ENCODE measurements around the gene GATB.

Gene GATB

DNA sequence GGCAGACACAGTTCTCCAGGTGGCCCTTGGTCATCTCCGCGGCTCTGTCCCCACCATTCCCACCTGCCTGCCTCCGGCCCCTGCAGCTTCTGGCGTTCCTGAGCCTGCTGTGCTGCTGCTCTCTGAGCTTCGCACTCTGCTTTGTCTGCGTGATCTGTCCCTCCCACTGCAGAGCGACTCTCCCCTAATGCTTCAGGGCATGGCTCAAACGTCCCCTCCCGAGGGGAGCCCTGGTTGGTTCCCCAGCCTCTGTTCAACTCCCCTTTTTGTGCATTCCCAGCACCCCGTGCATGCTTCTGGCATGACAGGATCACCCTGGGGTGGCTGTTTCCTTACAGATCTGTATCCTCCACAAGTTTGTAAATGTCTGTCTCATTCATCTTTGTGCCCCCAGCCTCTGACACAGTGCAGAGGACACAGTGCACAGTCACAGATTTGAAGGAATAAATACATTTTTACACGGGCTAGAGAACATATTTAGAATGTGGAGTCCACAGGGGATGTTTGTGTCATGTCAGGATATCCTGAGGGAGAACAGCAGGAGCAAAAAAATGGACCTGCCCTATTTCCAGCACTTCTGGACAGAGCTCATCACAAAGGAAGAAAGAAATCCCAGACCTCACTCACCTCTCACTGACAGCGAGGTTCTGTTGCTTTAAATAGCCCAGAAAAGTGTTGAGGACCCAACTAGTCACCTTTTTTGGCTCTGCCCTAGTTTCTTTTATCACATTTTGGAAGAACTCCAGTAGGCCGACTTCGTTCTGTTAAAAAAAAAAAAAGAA, 72.6 kb downstream of the GATB start:
- TF ChIP-seq, protein P1, sequence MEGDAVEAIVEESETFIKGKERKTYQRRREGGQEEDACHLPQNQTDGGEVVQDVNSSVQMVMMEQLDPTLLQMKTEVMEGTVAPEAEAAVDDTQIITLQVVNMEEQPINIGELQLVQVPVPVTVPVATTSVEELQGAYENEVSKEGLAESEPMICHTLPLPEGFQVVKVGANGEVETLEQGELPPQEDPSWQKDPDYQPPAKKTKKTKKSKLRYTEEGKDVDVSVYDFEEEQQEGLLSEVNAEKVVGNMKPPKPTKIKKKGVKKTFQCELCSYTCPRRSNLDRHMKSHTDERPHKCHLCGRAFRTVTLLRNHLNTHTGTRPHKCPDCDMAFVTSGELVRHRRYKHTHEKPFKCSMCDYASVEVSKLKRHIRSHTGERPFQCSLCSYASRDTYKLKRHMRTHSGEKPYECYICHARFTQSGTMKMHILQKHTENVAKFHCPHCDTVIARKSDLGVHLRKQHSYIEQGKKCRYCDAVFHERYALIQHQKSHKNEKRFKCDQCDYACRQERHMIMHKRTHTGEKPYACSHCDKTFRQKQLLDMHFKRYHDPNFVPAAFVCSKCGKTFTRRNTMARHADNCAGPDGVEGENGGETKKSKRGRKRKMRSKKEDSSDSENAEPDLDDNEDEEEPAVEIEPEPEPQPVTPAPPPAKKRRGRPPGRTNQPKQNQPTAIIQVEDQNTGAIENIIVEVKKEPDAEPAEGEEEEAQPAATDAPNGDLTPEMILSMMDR (IDR thresholded peaks at IDR 0.05; ENCODE audit: borderline replicate concordance, insufficient read depth, low read depth, low read length), result no peak
- no peak overlapping the region for H3K4me3 ChIP-seq (ENCODE audit: low read depth, low read length)

DNA sequence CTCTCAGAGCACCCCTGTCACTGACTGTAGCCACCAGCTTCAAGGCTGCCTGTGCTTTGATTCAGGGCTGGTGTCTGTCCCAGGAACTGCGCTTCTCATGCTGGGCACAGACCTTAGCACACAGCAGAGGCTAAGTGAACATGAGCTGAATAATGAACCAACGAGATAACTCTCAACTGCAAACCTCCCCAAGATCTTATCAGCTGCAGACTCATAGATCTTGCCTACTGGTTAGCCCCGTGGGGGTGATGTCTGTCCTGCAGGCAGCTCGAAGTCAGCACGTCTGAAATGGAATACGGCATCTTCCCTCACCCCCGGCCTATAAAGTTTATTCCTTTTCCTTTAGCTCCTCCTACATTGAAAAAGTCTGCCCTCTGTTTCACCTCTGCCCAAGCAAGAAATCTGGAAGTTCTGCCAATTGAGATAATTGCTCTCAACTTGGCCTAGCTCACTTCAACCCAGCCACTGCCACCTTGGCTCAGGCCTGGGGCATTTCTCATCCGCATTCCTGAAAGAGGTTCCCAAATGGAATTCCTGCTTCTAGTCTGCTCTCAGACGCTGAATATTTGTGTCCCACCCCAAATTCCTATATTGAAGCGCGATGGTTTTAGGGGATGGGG, 73.7 kb downstream of the GATB start:
- H3K4me3 ChIP-seq (ENCODE audit: low read depth, low read length), result no peak overlapping the region
- TF ChIP-seq, protein P1 (IDR thresholded peaks at IDR 0.05; ENCODE audit: borderline replicate concordance, insufficient read depth, low read depth, low read length), result no peak

DNA sequence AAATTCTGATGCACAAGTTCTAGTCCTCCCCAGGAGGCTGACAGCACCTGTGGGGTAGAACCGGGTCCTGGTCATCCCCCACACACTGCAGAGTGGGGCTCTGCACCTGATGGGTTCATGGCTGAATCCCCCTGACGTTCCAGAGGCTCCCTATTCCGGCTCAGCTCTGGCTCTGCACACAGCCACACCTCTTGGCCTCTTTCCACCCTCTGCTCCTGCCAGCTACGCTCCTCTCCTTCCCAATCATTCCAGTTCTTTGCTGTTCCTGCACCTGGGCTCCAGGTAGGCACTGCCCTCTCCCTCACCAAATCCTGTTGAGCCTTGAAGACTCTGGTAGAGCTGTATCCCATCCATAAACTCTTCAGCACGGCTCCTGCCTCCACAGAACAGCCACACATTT, 75.5 kb downstream of the GATB start:
- TF ChIP-seq, protein P1 (IDR thresholded peaks at IDR 0.05; ENCODE audit: borderline replicate concordance, insufficient read depth, low read depth, low read length), result no peak
- H3K4me3 ChIP-seq (ENCODE audit: low read depth, low read length), result no peak overlapping the region

DNA sequence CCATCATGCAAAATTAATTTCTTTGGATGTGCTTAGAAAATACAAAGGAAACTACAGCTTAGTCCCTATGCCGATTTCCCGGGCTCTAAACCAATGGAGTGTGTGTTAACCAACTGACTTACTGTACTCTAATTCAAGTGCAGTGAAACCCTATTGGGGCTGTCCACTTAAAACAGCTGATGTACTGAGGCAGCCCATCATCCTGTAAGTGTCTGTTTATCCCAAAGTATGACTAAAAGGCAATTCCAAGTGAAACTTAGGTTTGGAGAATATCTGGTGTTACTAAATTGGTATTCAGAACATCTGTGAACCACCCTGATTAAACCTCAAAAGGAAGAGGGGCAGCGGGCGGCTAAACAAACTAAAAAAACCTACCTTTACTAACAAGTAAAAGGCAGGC, 79.7 kb downstream of the GATB start:
- H3K4me3 ChIP-seq (ENCODE audit: low read depth, low read length), result no peak overlapping the region
- TF ChIP-seq, protein P1 (IDR thresholded peaks at IDR 0.05; ENCODE audit: borderline replicate concordance, insufficient read depth, low read depth, low read length), result no peak

DNA sequence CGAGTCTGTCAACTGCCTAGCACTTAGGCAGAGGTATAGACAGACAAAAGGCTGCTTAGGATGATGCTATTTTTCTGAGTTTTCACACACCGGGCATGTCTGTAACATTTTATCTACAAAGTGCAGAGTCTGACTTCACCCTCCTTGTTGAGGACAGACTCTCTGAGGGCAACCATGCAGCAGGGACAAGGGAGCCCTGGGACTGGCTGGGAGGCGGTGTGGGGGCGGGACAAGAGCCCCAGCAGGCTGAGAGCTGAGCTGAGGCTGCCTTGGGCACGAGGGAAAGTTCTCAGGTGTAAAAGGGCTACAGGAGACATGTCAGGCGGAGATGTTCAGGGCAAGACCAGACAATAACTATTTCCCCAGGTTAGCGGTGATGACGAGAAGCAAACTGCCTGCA, 81.6 kb downstream of the GATB start:
- H3K4me3 ChIP-seq (ENCODE audit: low read depth, low read length), result no peak overlapping the region
- TF ChIP-seq, protein P1 (IDR thresholded peaks at IDR 0.05; ENCODE audit: borderline replicate concordance, insufficient read depth, low read depth, low read length), result no peak

DNA sequence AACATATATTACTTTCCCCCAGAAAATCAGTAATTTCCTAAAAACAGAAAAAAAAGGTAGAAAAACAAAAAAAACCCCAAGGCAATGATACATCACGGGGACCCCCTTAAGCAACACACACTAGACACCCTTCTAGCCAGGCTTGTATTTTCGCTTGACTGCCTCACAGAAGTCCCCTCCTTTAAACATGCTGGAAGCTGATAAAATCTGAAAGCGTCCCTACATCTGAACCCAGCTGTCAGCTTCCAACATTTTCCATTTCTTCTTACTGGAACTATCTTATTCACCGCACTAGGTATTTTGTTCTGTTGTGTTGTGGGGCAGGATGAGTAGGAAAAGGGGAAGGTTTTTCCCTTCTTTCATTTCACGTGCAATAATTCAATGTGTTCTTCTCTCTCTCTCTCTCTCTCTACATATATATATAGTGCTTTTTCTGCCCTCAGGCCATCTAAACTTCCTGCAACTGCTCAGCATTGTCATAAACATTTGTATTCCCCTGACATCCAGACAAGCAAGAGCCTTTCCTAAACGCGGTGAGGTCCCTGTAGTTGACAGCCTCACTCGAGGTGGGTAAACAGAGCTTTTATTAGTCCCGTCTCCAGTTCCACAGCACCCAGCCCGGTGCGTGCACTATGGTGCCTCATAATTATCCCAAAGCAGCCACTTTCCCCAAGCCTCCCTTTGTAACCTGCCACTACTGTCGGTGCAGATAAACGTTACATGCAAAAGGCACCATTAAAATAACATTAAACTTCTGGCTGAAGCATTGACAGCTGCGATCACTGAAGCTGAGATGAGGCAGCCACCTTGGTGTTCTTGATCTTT, 82.5 kb downstream of the GATB start:
- no peak overlapping the region for H3K4me3 ChIP-seq (ENCODE audit: low read depth, low read length)
- TF ChIP-seq, protein P1 (IDR thresholded peaks at IDR 0.05; ENCODE audit: borderline replicate concordance, insufficient read depth, low read depth, low read length), result no peak

Measured in GM12875 (cell line).